GDM1 (cell line): ENCODE results near the gene CDHR3.
A peak's percentile ranks its signal among the peaks of the same experiment; 100 is the strongest.

Source experiments
- DNase-seq: peaks from one replicate; lab custom pipeline; 2025; lab: John Stamatoyannopoulos, UW

The CDHR3 gene

GRCh38 chr7:106029451-106029850 is 66.4 kb downstream of the CDHR3 start:
- DNase-seq = no peak

GRCh38 chr7:106029941-106030340 is 66.9 kb downstream of the CDHR3 start:
- no peak for DNase-seq

GRCh38 chr7:106031300-106032035 is 68.4 kb downstream of the CDHR3 start:
- peak; percentile 44 for DNase-seq

GRCh38 chr7:106032295-106032694 is 69.2 kb downstream of the CDHR3 start:
- DNase-seq = no peak

GRCh38 chr7:106033735-106034134 is 70.7 kb downstream of the CDHR3 start:
- no peak for DNase-seq

GRCh38 chr7:106034383-106034782 is 71.3 kb downstream of the CDHR3 start:
- no peak for DNase-seq

GRCh38 chr7:106035568-106035967 is 72.5 kb downstream of the CDHR3 start:
- DNase-seq = no peak

- no peak for DNase-seq
Observed at GRCh38 chr7:106036004-106036403, 72.9 kb downstream of the CDHR3 start.

- no peak for DNase-seq
Observed at GRCh38 chr7:106037489-106038176, 74.6 kb downstream of the CDHR3 start.

GRCh38 chr7:106038289-106038688 is 75.2 kb downstream of the CDHR3 start:
- DNase-seq = no peak

- DNase-seq = no peak
Observed at GRCh38 chr7:106038916-106039315, 75.9 kb downstream of the CDHR3 start.

GRCh38 chr7:106039486-106040060 is 76.5 kb downstream of the CDHR3 start:
- DNase-seq = no peak

- no peak for DNase-seq
Observed at GRCh38 chr7:106041140-106041717, 78.2 kb downstream of the CDHR3 start.

- no peak for DNase-seq
Observed at GRCh38 chr7:106042196-106042611, 79.1 kb downstream of the CDHR3 start.

GRCh38 chr7:106045139-106045538 is 82.1 kb downstream of the CDHR3 start:
- no peak for DNase-seq

GRCh38 chr7:106045586-106045985 is 82.5 kb downstream of the CDHR3 start:
- DNase-seq = no peak

GRCh38 chr7:106047184-106047583 is 84.1 kb downstream of the CDHR3 start:
- no peak for DNase-seq

GRCh38 chr7:106047818-106048705 is 85.0 kb downstream of the CDHR3 start:
- DNase-seq = no peak

GRCh38 chr7:106048706-106049020 is 85.6 kb downstream of the CDHR3 start:
- no peak for DNase-seq

GRCh38 chr7:106049139-106049752 is 86.2 kb downstream of the CDHR3 start:
- no peak for DNase-seq

- DNase-seq = no peak
Observed at GRCh38 chr7:106050002-106050745, 87.1 kb downstream of the CDHR3 start.
